Ascending aorta (tissue), 2 donors: ENCODE data around the gene CCBE1. TPM values are rescaled to one million over a fixed set of nuclear protein-coding genes. Genes with fewer than 3 reads are reported as not detected.

Experiments used
- DNase-seq, 2 donors: peaks; one replicate each; pipeline ENCODE4 v3.0.0-alpha.2; 2019; ENCODE audit warnings: low spot score in 2 of 2
- H3K27ac ChIP-seq, 2 donors: fragments of 200-600 bp; sonication (generic); one replicate each; pipeline ENCODE4 v1.5.1; 2016 to 2017; ENCODE audit warnings: mild to moderate bottlenecking in 1 of 2
- H3K27me3 ChIP-seq: fragments of 200-600 bp; sonication (generic); one replicate; pipeline ENCODE4 v1.5.1; 2017
- H3K36me3 ChIP-seq, 2 donors: fragments of 200-600 bp; sonication (generic); one replicate each; pipeline ENCODE4 v1.5.1; 2016
- H3K4me1 ChIP-seq, 2 donors: fragments of 200-600 bp; sonication (generic); one replicate each; pipeline ENCODE4 v1.5.1; 2016 to 2017; ENCODE audit warnings: mild to moderate bottlenecking in 1 of 2
- H3K4me3 ChIP-seq, 2 donors: fragments of 200-600 bp; sonication (generic); one replicate each; pipeline ENCODE4 v1.5.1; 2016 to 2017; ENCODE audit warnings: mild to moderate bottlenecking in 1 of 2
- H3K9me3 ChIP-seq, 2 donors: fragments of 200-600 bp; sonication (generic); one replicate each; pipeline ENCODE4 v1.5.1; 2016
- intact Hi-C: fragments of 100-400 bp; cut with DNase I; formaldehyde crosslinking; loops from one replicate; pipeline ENCODE4 v1.15.1; 2023
- total RNA-seq: library from RNA; depleted of rRNA; stranded (reverse); fragments of >200 nt; gene quantifications from one replicate; pipeline ENCODE4 v1.1.0, GENCODE V29; 2016
- TF ChIP-seq, protein P1 (sequence below), 3 experiments: fragments of 200-600 bp in 2 of 3; fragments of 450-650 bp in 1 of 3; sonication (generic) in 2 of 3; IDR thresholded peaks; one replicate each; pipeline ENCODE4 v1.5.1; 2016 to 2019; ENCODE audit warnings: antibody characterized with exemption in 3 of 3, mild to moderate bottlenecking in 1 of 3, moderate library complexity in 1 of 3

The CCBE1 gene
- total RNA-seq, 1 donor from 2014 or later = 0.32 TPM

- Histone ChIP-seq H3K36me3 (no peaks in the 10 kb centered on the region), H3K27ac (no peak overlapping the region), H3K27me3 (no peaks in the 10 kb centered on the region), H3K4me3 (no peak overlapping the region), H3K9me3 (no peaks in the 10 kb centered on the region), H3K4me1 (no peaks in the 10 kb centered on the region)
- TF ChIP-seq, protein P1, sequence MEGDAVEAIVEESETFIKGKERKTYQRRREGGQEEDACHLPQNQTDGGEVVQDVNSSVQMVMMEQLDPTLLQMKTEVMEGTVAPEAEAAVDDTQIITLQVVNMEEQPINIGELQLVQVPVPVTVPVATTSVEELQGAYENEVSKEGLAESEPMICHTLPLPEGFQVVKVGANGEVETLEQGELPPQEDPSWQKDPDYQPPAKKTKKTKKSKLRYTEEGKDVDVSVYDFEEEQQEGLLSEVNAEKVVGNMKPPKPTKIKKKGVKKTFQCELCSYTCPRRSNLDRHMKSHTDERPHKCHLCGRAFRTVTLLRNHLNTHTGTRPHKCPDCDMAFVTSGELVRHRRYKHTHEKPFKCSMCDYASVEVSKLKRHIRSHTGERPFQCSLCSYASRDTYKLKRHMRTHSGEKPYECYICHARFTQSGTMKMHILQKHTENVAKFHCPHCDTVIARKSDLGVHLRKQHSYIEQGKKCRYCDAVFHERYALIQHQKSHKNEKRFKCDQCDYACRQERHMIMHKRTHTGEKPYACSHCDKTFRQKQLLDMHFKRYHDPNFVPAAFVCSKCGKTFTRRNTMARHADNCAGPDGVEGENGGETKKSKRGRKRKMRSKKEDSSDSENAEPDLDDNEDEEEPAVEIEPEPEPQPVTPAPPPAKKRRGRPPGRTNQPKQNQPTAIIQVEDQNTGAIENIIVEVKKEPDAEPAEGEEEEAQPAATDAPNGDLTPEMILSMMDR (IDR thresholded peaks at IDR 0.05) = no peak
- intact Hi-C loops = no loop called here
- no peak for DNase-seq
These were observed 127.0 kb downstream of the CCBE1 start for GRCh38 chr18:59570101-59570775.

DNA sequence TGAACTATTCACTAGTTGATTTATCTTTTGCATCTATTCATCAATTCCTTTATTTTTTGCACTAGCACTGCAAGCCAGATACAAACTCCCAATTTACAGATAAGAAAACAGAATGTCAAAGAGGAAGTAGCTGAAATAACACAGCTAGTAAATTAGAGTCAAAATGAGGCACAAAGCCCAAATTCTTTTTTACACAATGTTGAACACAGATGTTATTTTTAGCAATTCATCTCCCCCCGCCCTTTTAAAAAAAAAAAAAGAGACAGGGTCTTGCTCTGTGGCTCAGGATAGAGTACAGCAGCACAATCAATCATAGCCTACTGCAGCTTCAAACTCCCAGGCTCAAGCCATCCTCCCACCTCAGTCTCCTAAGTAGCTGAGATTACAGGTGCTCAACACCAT, 127.8 kb downstream of the CCBE1 start:
- Histone ChIP-seq H3K36me3 (no peaks in the 10 kb centered on the region), H3K4me1 (no peaks in the 10 kb centered on the region), H3K9me3 (no peaks in the 10 kb centered on the region), H3K27me3 (no peaks in the 10 kb centered on the region), H3K27ac (no peak overlapping the region), H3K4me3 (no peak overlapping the region)
- TF ChIP-seq, protein P1 (IDR thresholded peaks at IDR 0.05) = no peak
- no peak for DNase-seq
- intact Hi-C loops = no loop called here

GRCh38 chr18:59567431-59567830, 129.8 kb downstream of the CCBE1 start:
- H3K9me3 ChIP-seq = no peaks in the 10 kb centered on the region
- no peak overlapping the region for H3K4me3 ChIP-seq
- TF ChIP-seq, protein P1 (IDR thresholded peaks at IDR 0.05) = no peak
- no peak for DNase-seq
- H3K27ac ChIP-seq = no peak overlapping the region
- intact Hi-C loops = no loop called here
- H3K36me3 ChIP-seq = no peaks in the 10 kb centered on the region
- H3K4me1 ChIP-seq = no peaks in the 10 kb centered on the region
- no peaks in the 10 kb centered on the region for H3K27me3 ChIP-seq

GRCh38 chr18:59566533-59566971, 130.7 kb downstream of the CCBE1 start:
- TF ChIP-seq, protein P1 (IDR thresholded peaks at IDR 0.05) = no peak
- Histone ChIP-seq H3K4me1 (no peaks in the 10 kb centered on the region), H3K9me3 (no peaks in the 10 kb centered on the region), H3K27ac (no peak overlapping the region), H3K4me3 (no peak overlapping the region), H3K36me3 (no peaks in the 10 kb centered on the region), H3K27me3 (no peaks in the 10 kb centered on the region)
- no peak for DNase-seq
- intact Hi-C loops = no loop called here

DNA sequence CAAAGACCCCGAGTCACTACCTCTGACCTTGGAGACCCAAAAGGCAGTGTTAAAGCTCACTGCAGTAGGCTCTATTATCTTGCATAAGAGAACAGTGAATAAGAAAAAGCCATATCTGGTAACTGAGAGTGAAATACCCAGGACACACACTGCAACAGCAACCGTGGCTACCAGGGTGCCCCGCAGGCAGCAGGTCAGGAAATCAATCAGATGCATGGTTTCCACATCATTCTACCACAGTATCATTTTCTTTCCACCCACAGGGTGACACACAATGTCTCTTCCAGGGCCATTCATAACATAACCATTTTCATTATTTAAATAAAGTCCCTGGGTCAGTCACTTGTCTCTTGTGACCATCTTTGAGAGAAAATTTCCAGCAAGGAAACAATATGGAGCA, 131.3 kb downstream of the CCBE1 start:
- intact Hi-C loops = no loop called here
- Histone ChIP-seq H3K4me3 (no peak overlapping the region), H3K4me1 (no peaks in the 10 kb centered on the region), H3K27ac (no peak overlapping the region), H3K36me3 (no peaks in the 10 kb centered on the region), H3K9me3 (no peaks in the 10 kb centered on the region), H3K27me3 (no peaks in the 10 kb centered on the region)
- TF ChIP-seq, protein P1 (IDR thresholded peaks at IDR 0.05) = no peak
- DNase-seq = no peak

DNA sequence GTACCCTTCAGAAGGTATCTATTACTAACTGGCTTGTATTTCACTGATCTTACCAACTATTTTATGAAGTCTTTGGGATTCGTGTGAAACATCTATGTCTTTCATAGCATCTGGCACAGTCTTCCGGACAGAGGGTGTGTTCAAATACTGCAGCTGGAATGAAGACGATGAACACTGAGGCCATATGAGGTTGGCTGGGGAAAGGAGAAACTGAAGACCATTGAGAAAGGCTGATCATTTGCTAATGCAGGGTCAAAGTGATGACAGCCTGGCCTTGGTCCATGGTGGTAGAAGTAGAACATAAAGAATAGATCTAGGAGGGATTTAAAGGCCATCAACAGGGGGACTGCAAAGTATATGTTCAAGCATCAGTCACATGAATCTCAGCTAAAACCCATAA, 132.7 kb downstream of the CCBE1 start:
- Histone ChIP-seq H3K4me1 (no peaks in the 10 kb centered on the region), H3K9me3 (no peaks in the 10 kb centered on the region), H3K36me3 (no peaks in the 10 kb centered on the region), H3K27ac (no peak overlapping the region), H3K27me3 (no peaks in the 10 kb centered on the region), H3K4me3 (no peak overlapping the region)
- no peak for DNase-seq
- TF ChIP-seq, protein P1 (IDR thresholded peaks at IDR 0.05) = no peak
- intact Hi-C loops = no loop called here
